Measurements from ENCODE around the gene PPEF2. TPM values are rescaled to one million over a fixed set of nuclear protein-coding genes. Genes with fewer than 3 reads are reported as not detected.

PPEF2 gene
- total RNA-seq, 1 donor from 2014 or later: not detected

GRCh38 chr4:75834095-75834771, 68.0 kb downstream of the PPEF2 start:
- DNase-seq (ENCODE audit: low read depth in 2 of 2): no peak

DNA sequence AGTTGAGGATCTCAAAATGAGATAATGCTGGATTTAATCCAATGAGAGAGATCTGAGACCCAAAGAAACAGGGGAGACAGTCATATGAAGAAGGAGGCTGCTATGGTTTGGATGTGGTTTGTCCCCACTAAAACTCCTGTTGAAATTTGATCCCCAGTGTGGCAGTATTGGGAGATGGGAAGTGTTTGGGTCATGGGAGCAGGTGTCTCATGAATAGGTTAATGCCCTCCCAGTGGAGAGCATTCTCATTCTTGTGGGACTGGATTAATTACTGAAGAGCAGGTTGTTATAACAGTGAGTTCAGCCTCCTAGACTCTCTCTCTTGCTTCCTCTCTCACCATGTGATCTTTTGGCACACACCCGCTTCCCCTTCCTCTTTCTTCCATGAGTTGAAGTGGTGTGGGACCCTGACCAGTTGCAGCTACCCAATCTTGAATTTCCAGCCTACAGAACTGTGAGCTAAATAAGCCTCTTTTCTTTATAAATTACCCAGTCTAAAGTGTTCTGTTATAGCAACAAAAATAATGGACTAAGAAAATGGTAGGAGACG, 70.3 kb downstream of the PPEF2 start:
- no peak for DNase-seq (ENCODE audit: low read depth in 2 of 2)

DNA sequence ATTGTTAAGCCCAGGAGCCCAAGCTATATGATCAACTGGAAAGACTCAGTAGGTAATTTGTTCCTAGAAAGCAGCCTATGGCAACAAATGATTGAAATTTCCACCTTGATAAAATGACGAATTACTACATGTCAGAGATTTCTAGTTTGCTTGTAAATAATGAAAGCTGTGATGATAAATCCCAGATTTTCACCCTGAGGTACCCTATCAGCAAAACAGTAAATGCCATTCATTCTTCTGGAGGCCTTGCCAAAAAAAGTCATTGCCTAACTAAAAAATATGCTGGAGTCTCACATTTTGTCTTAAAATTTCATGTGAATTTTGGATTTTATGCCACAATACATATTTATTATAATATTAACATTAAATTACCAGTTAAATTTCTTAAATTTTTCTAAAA, 71.3 kb downstream of the PPEF2 start:
- DNase-seq (ENCODE audit: low read depth in 2 of 2): no peak

- no peak for DNase-seq (ENCODE audit: low read depth in 2 of 2)
These were observed 78.4 kb downstream of the PPEF2 start for GRCh38 chr4:75823812-75824211.

- DNase-seq (ENCODE audit: low read depth in 2 of 2): no peak
These were observed 79.8 kb downstream of the PPEF2 start for GRCh38 chr4:75822416-75822815.

DNA sequence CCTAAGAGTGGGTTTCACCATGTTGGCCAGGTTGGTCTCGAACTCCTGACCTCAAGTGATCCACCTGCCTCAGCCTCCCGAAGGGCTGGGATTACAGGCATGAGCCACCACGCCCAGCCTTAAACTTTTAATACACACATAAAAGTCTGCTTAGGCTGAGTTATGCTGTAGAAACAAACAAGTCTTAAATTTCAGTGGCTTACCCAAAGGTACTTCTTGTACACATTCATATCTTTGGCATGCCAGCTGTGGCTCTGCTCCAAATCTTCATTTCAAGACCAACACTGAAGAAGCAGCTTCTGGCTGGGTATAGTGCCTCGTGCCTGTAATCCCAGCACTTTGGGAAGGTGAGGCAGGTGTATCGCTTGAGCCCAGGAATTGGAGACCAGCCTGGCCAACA, 80.3 kb downstream of the PPEF2 start:
- DNase-seq (ENCODE audit: low read depth in 2 of 2): no peak

DNA sequence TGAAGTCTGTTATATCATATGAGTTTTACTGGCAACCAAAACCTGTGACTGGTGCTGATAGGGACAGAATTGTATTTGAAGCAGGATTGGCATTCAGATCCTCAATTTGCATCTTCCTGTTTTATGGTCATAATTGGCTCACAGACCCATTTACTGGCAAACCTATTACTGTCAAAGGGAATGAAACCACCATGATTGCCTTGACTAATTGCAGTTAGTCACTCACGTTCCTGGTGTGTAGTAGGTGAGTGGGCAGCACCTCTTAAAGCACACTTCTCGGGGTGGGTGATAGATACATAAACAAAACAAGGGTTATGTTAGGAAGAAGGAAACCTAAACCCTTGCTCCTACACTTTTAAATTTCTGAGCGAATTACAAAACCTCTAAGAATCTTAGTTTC, 81.0 kb downstream of the PPEF2 start:
- no peak for DNase-seq (ENCODE audit: low read depth in 2 of 2)

GRCh38 chr4:75820676-75821075, 81.6 kb downstream of the PPEF2 start:
- no peak for DNase-seq (ENCODE audit: low read depth in 2 of 2)

- DNase-seq (ENCODE audit: low read depth in 2 of 2): peak in 1 of 2 donors; percentile 8
These were observed 82.1 kb downstream of the PPEF2 start for GRCh38 chr4:75820197-75820596.

- DNase-seq (ENCODE audit: low read depth in 2 of 2): no peak
These were observed 83.1 kb downstream of the PPEF2 start for GRCh38 chr4:75819121-75819520.

DNA sequence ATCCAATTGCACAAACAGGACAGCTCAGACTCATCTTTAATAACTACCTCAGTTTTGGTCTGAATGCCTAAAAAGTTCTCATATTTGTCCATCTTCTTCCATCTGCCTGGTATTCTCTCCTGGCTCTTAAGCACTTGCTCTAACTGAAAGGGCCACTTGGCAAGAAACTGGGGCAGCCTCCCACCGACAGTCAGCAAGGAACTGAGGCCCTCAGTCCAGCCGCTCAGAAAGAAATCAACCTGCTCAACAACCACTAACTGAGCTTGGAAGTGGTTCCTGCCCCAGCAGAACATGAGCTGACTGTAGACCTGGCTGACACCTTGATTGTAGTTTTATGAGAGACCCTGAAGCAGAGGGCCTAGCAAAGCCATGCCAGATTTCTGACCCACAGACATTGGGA, 84.4 kb downstream of the PPEF2 start:
- no peak for DNase-seq (ENCODE audit: low read depth in 2 of 2)

Other genes starting within 250 kb of the PPEF2 start
- 173 and 174 TPM in 2 replicates for gene G3BP2, start 229.0 kb downstream of the PPEF2 start, total RNA-seq
- 66.4 and 68.9 TPM in 2 replicates for gene USO1, start 177.9 kb downstream of the PPEF2 start, total RNA-seq
- 21.1 and 26.3 TPM in 2 replicates for gene NAAA, start 38.6 kb upstream of the PPEF2 start, total RNA-seq
- gene SDAD1, start 88.5 kb upstream of the PPEF2 start, total RNA-seq: 16.8 and 23.5 TPM in 2 replicates
- not detected in 2 replicates for gene CXCL9, start 105.1 kb upstream of the PPEF2 start, total RNA-seq
- 0.13 and 0.25 TPM in 2 replicates for gene CXCL10, start 121.0 kb upstream of the PPEF2 start, total RNA-seq
- gene CXCL11, start 133.6 kb upstream of the PPEF2 start, total RNA-seq: 0.26 and 0.51 TPM in 2 replicates
- not detected in 2 replicates for gene ART3, start 172.3 kb upstream of the PPEF2 start, total RNA-seq
- gene NUP54, start 245.9 kb upstream of the PPEF2 start, total RNA-seq: 43.4 and 51.9 TPM in 2 replicates

All from dermis microvascular lymphatic vessel endothelial cell (primary cell).